GM12801 (cell line): ENCODE results near the gene MROH7.

ENCODE experiments used
- CTCF ChIP-seq: IDR thresholded peaks from one replicate; pipeline ENCODE4 v1.5.1; 2011; ENCODE audit warnings: control low read depth; ENCODE audit not compliant: insufficient read length; ENCODE audit errors: extremely low read depth

The MROH7 gene

GRCh38 chr1:54715493-54716298 lies 74.1 kb downstream of the MROH7 start, which contains the start of gene TTC4:
TSS of gene TTC4 (plus strand) at chr1:54715861. CDS start at chr1:54715909, 48 bp downstream.
- no peak for TF ChIP-seq CTCF

GRCh38 chr1:54716299-54717047 lies 74.9 kb downstream of the MROH7 start:
- no peak for TF ChIP-seq CTCF

- TF ChIP-seq CTCF: no peak
These were observed 80.1 kb downstream of the MROH7 start for GRCh38 chr1:54721719-54722118.

- no peak for TF ChIP-seq CTCF
These were observed 82.4 kb downstream of the MROH7 start for GRCh38 chr1:54723985-54724384.

- no peak for TF ChIP-seq CTCF
These were observed 83.2 kb downstream of the MROH7 start for GRCh38 chr1:54724771-54725170.

GRCh38 chr1:54728027-54728426 lies 86.4 kb downstream of the MROH7 start:
- no peak for TF ChIP-seq CTCF

GRCh38 chr1:54736685-54737084 lies 95.1 kb downstream of the MROH7 start:
- TF ChIP-seq CTCF: no peak
